Left lung (tissue), 10 donors: ENCODE data around the gene ST8SIA1. TPM values are rescaled to one million over a fixed set of nuclear protein-coding genes. Genes with fewer than 3 reads are reported as not detected.

Experiments used
- ATAC-seq: fragments of 200-7000 bp; cut with Tn5 transposase; one replicate; pipeline ENCODE4 v1.9.1; 2020; ENCODE audit warnings: moderate library complexity
- DNase-seq, 4 donors: peaks; one replicate each; pipeline ENCODE4 v3.0.0-alpha.2; 2013 to 2020
- H3K27ac ChIP-seq, 2 donors: fragments of 200-600 bp; sonication (generic) in 1 of 2; one replicate each; pipeline versions ENCODE4 v1.5.0 to v1.8.0; 2020 to 2021
- H3K27me3 ChIP-seq, 2 donors: fragments of 200-600 bp; sonication (generic) in 1 of 2; one replicate each; pipeline versions ENCODE4 v1.5.0 to v1.8.0; 2020 to 2021
- H3K36me3 ChIP-seq, 2 donors: fragments of 200-600 bp; sonication (generic) in 1 of 2; one replicate each; pipeline versions ENCODE4 v1.5.0 to v1.8.0; 2020 to 2021
- H3K4me1 ChIP-seq, 2 donors: fragments of 200-600 bp; one replicate each; pipeline ENCODE4 v1.8.0; 2021
- H3K4me3 ChIP-seq, 2 donors: fragments of 200-600 bp; sonication (generic) in 1 of 2; one replicate each; pipeline versions ENCODE4 v1.5.0 to v1.8.0; 2020 to 2021; ENCODE audit warnings: mild to moderate bottlenecking in 1 of 2
- H3K9me3 ChIP-seq, 2 donors: fragments of 200-600 bp; sonication (generic) in 1 of 2; one replicate each; pipeline versions ENCODE4 v1.5.0 to v1.8.0; 2020 to 2021
- CTCF ChIP-seq, 2 donors: fragments of 200-600 bp; sonication (generic) in 1 of 2; IDR thresholded peaks; one replicate each; pipeline versions ENCODE4 v1.5.0 to v1.8.0; 2021; ENCODE audit warnings: antibody characterized with exemption in 2 of 2
- intact Hi-C, 2 donors: fragments of 100-400 bp; cut with DNase I; formaldehyde crosslinking; loops; one replicate each; pipeline versions ENCODE4 v1.11.2 to v1.14.2; 2022
- polyA plus RNA-seq, 6 donors: library from polyadenylated mRNA; unstranded; fragments of 120-200 nt; gene quantifications; one replicate each; pipeline ENCODE4 v1.2.1, GENCODE V29; 2013; ENCODE audit not compliant: insufficient read length in 6 of 6
- total RNA-seq, 2 donors: library from RNA; stranded (reverse); fragmentation: NEBNext Ultra II Directional; extraction: Animal tissue kit (Norgen Biotek cat#: 25700); gene quantifications; one replicate each; pipeline ENCODE4 v1.2.1, GENCODE V29; 2021
- donor health status: DM: no; HTN: yes; CAD: no.
- donor health status: DM: no; HTN: no; CAD: no.

The ST8SIA1 gene
- total and polyA plus RNA-seq, 8 donors: 2.4 to 15.8 (median 10.0) TPM

DNA sequence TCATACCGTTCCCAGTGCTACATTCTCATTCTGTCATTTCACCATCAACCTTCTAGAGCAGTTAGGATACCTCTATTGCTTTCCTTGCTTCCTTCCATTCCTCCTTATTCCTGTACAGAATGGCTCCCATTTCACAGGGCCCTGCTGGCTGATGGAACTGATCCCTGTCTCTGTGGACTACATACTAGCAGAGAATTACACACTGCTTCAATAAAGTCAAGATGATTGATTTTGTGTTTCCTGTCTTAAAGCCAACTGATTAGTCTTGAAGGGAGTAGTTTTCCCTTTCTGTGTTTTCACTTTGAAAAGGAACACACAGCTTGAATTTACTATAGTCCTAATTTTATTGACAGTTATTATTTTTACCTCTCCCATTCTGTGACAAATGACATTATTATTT is 130.1 kb downstream of the ST8SIA1 start:
- no peak for TF ChIP-seq CTCF (IDR thresholded peaks at IDR 0.05)
- H3K4me1 ChIP-seq: no peaks in the 10 kb centered on the region
- H3K36me3 ChIP-seq: no peaks in the 10 kb centered on the region
- H3K4me3 ChIP-seq: no peak overlapping the region
- ATAC-seq: no peak
- DNase-seq: no peak
- H3K27ac ChIP-seq: no peak overlapping the region
- H3K9me3 ChIP-seq: peaks cover 0 to 4% of the 10 kb centered on the region in 2 donors
- intact Hi-C loops: no loop called here
- no peaks in the 10 kb centered on the region for H3K27me3 ChIP-seq

- intact Hi-C loops: no loop called here
- TF ChIP-seq CTCF (IDR thresholded peaks at IDR 0.05): no peak
- ATAC-seq: no peak
- DNase-seq: no peak
- Histone ChIP-seq H3K9me3 (peaks cover 0 to 4% of the 10 kb centered on the region in 2 donors), H3K27me3 (no peaks in the 10 kb centered on the region), H3K27ac (no peak overlapping the region), H3K4me1 (no peaks in the 10 kb centered on the region), H3K4me3 (no peak overlapping the region), H3K36me3 (no peaks in the 10 kb centered on the region)
Observed at GRCh38 chr12:22202847-22203246, 131.7 kb downstream of the ST8SIA1 start.

DNA sequence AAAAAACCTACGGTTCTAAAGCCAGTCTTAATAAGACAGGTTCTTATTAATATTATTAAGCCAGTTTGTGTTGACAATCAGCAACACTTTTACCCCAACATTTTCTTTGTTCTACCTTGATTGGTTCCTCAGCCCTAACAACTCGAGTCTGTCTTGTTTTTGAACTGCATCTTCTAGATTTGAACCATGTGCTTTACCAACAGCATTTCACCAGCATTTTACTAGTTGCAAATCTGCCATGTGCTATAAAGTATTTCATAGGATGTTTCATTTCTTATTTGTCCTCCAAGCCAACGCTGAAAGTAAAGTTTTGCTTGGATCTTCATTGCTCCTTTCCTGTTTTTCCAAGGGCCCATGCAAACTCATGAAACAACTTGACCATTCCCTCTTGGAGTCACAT is 133.4 kb downstream of the ST8SIA1 start:
- Histone ChIP-seq H3K9me3 (peaks cover 0 to 4% of the 10 kb centered on the region in 2 donors), H3K27me3 (no peaks in the 10 kb centered on the region), H3K4me3 (no peak overlapping the region), H3K27ac (no peak overlapping the region), H3K36me3 (no peaks in the 10 kb centered on the region), H3K4me1 (no peaks in the 10 kb centered on the region)
- no peak for TF ChIP-seq CTCF (IDR thresholded peaks at IDR 0.05)
- DNase-seq (no peak), ATAC-seq (no peak)
- intact Hi-C loops: no loop called here

DNA sequence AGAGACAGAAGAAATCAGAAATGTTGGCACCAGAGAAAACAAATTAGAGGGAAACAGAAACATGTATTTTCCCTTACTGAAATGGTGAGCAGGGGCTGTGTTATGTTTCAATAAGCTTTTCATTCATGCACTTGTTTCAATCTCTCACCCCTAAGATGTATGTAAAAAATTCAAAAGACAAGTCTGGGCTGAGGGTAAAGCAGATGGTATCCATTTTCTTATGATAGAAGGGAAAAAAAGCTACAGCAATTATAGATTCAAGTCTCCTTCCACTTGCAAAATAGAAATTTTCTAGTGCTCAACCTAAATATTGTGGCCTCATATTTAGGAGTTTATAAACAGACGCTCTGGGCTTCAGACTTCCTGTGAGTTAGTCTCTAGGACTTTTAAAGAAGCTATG is 138.3 kb downstream of the ST8SIA1 start:
- H3K27ac ChIP-seq: no peak overlapping the region
- intact Hi-C loops: no loop called here
- H3K9me3 ChIP-seq: no peaks in the 10 kb centered on the region
- H3K4me3 ChIP-seq: no peak overlapping the region
- no peaks in the 10 kb centered on the region for H3K27me3 ChIP-seq
- no peaks in the 10 kb centered on the region for H3K4me1 ChIP-seq
- DNase-seq (no peak), ATAC-seq (no peak)
- H3K36me3 ChIP-seq: no peaks in the 10 kb centered on the region
- TF ChIP-seq CTCF (IDR thresholded peaks at IDR 0.05): no peak

- no peaks in the 10 kb centered on the region for H3K36me3 ChIP-seq
- no peaks in the 10 kb centered on the region for H3K27me3 ChIP-seq
- intact Hi-C loops: no loop called here
- no peak for ATAC-seq
- no peaks in the 10 kb centered on the region for H3K4me1 ChIP-seq
- H3K9me3 ChIP-seq: no peaks in the 10 kb centered on the region
- no peak for DNase-seq
- no peak for TF ChIP-seq CTCF (IDR thresholded peaks at IDR 0.05)
- H3K4me3 ChIP-seq: no peak overlapping the region
- H3K27ac ChIP-seq: no peak overlapping the region
Observed at GRCh38 chr12:22190969-22191368, 143.5 kb downstream of the ST8SIA1 start.
